HG02852 (cell line): ENCODE results near the gene SCLY.
"Not testable (repeated sequence)": the region's sequence is repeated elsewhere in the genome, so short reads cannot be mapped to it uniquely, and the experiment has no call there.

Experiments
- ATAC-seq: cut with Tn5 transposase; IDR thresholded peaks from one replicate; pipeline ENCODE4 v1.9.1; 2021; ENCODE audit warnings: mild to moderate bottlenecking, moderate library complexity; ENCODE audit not compliant: unreplicated experiment

The SCLY gene

GRCh38 chr2:238060542-238061314 lies at the start of gene SCLY:
SCLY (plus strand) TSS chr2:238061001; CDS start chr2:238061055, 54 bp downstream.
- peak; percentile 94 for ATAC-seq

GRCh38 chr2:238013806-238014205 lies 47.0 kb upstream of the SCLY start:
- no peak for ATAC-seq

DNA sequence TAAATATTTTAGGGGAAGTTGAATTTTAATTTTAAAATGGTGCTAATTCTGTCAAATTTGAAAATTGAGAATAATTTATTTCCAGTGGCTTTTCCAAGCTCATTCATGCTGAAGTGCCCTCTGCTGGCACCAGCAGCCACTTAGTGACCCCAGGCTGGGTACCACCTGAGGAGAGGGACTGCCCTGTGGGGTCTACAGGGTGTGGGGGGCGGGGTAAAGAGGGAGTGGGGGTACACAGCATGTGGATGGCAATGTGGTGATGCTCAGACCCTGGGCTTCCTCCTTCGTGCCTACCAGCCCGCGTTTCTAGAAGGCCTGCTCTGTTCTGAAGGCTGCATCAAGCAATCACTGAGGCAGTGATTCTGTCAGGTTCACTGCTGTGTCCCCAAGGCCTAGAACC lies 45.1 kb upstream of the SCLY start:
- no peak for ATAC-seq

GRCh38 chr2:238016526-238016925 lies 44.3 kb upstream of the SCLY start:
- ATAC-seq, result no peak

- ATAC-seq, result no peak
Observed at GRCh38 chr2:238019962-238020361, 40.8 kb upstream of the SCLY start.

- ATAC-seq, result no peak
Observed at GRCh38 chr2:238020816-238021215, 40.0 kb upstream of the SCLY start.

DNA sequence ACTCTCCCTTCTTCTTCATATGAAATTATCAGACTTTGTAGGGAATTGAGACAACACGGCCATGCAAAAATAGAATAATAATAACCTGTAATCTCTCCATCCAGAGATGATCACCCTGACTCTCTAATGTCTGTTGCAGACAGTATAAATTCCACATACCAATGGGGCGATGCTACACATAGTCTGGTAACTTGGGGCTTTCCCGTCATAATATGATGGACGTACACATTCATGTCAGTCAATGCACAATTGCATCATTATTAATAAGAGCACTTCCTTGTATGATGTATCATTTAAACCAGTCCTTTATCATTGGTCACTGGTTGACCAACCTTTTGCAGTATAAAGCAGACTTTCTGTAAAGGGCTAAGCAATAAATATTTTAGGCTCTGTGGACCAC lies 39.5 kb upstream of the SCLY start:
- ATAC-seq, result no peak

GRCh38 chr2:238022594-238023157 lies 38.1 kb upstream of the SCLY start:
- ATAC-seq, result no peak

DNA sequence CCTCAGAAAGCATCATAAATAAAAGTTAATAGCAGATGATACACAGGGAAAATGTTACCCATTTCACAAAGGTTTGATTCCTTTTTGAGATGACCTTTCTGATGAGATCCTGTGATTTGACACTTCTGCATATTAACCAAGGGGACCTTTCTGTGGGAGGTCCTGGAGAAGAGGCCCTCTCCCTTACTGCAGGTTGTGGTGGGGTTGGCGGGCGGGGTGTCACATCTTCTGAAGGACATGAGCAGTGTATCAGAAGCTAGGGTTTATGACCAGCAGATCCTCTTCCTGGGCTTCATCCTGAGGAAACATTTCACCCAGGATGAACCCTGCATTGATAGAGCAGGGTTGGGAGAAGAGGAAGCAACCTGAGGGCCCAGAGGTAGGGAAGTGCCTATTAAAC lies 37.2 kb upstream of the SCLY start:
- no peak for ATAC-seq

- ATAC-seq, result no peak
Observed at GRCh38 chr2:238024986-238025385, 35.8 kb upstream of the SCLY start.

DNA sequence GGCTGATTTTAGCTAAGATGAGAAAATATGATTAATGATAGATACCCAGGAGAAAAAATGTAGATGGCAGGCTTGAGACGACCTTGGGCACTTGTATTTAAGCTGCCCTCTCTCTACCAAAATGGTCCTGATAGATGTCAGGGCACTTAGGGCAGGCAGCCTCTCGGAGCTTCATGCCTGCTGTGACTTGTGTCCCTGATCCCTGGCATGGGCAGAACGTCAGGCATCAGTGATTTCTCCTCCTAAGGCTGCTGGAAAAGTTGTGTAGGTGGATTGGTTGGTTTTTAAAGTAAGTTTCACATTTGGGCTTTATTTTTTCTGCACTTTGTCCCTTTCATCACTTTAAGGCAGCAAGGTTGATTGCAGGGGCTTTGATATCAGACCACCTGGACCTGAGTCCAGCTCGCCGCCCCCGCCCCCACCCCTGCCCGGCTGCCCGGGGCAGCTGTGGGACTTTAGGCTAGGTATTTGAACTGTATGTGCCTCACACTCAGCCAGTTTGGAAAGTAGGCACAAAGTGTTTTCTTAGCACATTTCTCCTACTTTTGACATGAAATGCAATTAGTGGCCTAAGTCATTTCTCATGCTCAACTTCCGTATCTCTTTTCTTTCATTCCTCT lies 35.0 kb upstream of the SCLY start:
- no peak for ATAC-seq

GRCh38 chr2:238027058-238027457 lies 33.7 kb upstream of the SCLY start:
- ATAC-seq, result no peak

- no peak for ATAC-seq
Observed at GRCh38 chr2:238027591-238028415, 33.0 kb upstream of the SCLY start.

DNA sequence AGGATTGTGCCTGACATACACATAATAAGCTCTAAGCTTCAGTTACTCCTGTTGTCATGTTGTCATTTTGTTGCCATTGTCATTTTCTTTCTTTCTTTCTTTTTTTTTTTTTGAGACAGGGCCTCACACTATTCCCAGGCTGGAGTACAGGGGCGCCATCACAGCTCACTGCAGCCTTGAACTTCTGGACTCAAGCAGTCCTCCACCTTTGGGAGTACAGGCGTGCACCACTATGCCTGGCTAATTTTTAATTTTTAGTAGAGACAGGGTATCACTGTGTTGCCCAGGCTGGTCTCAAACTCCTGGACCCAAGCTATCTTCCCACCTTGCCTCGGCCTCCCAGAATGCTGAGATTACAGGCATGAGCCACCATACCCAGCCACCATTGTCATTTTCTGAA lies 30.9 kb upstream of the SCLY start:
- ATAC-seq, result no peak

DNA sequence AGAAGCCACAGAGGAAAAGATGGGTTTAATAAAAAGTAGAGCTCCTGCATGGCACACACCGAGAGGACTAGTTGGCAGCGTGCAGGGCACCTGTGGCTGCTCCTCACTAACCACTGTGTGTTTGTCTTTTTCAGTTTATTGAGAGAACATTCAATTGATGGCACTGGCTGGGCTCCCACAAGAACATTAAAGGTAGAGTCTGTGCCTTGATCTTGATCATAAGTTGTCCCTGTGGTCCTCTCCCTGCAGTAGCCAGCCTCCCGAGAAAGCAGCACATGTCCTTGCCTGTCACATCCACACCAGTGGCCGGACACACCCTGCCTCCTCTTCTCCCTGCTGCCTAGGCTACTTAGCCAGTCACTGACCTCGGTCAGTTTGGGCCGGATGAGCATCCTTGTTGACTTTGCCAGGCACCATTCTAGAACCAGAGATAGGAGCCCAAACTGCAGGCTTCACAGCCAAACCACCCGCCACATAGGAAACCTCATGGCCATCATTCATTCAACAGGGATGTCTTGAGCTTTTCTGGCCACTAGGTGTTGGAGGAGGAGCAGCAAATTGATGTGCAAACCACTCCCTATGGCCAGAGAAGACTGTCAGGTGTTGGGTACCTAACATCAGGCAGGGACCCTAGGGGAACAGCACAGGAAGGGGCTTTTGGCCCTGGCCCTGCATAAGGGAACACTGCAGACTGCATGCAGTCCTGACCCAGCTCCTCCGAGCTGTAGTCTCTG lies 30.2 kb upstream of the SCLY start:
- no peak for ATAC-seq

DNA sequence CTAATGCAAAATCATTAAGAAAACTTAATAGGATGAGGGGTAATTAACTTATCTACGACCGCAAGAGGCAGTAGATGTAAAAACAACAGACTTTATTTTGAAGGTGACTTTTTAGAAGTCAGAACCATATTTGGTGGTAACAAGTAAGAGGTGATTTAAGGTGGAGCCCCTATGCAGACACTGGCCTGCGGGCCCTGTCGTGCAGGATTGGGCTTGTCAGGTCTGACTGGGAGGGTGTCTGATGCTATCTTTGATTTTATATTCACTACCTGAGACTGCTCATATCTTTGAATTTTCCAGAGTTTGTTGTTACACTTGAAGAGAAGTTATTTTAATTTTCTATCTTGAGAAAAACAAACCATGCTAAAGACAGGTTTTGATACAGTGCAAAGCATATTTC lies 29.1 kb upstream of the SCLY start:
- no peak for ATAC-seq

DNA sequence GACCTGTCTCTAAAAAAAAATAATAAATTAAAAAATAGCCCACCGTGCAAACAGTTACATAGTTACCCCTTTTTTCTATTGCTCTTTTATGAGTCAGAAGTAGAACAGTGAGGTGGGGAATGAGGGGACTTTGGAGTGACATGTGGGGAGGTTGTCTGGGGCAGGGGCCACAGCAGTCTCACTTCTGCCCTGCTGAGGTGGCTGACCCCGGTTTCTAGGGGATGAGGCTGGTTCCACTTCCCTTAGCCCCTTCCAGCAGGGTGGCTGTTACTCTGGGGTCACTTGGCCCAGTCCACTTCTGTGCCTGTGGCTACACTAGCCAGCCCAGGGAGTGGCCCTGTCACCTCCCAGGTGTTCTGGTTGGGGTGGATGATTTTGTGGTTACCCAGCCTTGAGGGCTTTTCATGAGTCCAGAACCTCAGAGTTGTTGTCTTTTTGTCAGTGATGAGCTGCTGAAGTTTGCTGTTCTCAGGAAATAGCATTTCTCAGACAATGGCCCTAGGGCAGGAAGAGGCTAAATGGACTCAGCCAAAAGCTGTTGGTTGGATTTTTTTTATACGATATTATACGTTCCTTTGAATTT lies 28.0 kb upstream of the SCLY start:
- no peak for ATAC-seq

GRCh38 chr2:238033991-238034390 lies 26.8 kb upstream of the SCLY start:
- ATAC-seq, result not testable (repeated sequence)

GRCh38 chr2:238038203-238038602 lies 22.6 kb upstream of the SCLY start:
- ATAC-seq, result no peak

GRCh38 chr2:238039151-238039550 lies 21.6 kb upstream of the SCLY start:
- no peak for ATAC-seq
